Stimulated activated CD4-positive, alpha-beta T cell treated with anti-CD3 and anti-CD28 coated beads, Interleukin-12 subunit alpha, Interleukin-12 subunit beta, amount 100 ng/mL, for 24 hours (primary cell): ENCODE data around the gene PRDM15.

Experiments
- DNase-seq, 2 experiments: peaks; one replicate each; pipeline ENCODE4 v3.0.0-alpha.2; 2020; ENCODE audit warnings: low read depth in 2 of 2

Gene PRDM15

DNA sequence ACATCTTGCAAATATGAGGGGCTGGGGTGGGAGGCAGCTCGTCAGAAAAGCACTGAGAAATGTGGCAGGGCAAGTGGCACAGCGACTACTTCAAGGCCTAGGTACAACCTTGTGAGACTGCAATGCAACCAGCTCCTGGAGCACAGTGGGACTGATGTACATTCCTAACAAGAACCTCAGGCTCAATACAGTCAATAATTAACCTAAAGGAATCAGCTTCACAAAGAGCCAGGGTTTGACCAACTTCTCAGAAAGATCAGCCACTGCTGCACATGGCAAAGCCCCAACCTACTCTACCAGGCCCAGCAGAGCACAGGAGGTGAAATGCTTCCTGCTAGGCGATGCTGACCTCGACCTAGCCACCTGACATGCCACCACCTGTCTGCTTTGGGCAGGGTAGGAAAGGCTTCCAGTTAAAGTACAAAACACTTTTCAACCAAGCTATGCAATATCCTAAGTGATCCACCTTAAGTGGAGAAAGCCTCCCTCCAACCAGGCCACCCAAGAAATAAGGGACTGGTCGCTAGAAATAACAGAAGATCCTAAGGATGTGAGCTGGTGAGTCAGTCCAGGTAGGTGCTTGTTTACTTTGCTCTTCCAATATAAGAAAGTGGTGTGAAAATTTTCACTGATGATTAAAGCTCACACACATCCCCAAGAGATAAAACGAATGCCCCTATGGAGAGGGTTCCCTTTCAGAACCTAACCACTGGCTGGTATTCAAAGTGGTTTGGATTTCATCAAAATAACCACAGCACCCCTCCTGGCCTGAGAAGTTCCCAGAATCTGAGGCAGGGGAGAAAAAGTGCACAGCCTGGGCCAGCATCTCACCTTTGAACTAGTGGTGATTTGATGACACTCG, 114.4 kb downstream of the PRDM15 start:
- DNase-seq: no peak

DNA sequence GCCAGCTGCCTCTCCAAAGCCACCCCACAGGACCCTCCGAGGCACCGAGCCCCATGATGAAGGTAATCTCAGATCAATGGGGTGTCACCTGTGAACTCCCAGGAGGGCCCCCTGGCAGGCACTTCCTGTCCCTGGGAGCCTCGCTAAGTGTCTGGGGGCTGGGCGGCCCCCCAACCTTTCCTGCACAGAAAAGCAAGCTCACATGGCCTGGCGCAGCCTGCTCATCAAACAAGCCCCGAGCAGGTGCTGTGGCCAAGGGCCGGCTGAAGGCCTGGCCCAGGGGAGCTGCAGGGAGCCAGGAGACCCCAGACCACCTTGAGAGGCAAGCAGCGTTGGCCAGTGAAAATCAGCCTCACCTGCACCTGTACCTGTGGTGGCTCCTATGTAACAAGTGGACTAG, 115.1 kb downstream of the PRDM15 start:
- DNase-seq: no peak

DNA sequence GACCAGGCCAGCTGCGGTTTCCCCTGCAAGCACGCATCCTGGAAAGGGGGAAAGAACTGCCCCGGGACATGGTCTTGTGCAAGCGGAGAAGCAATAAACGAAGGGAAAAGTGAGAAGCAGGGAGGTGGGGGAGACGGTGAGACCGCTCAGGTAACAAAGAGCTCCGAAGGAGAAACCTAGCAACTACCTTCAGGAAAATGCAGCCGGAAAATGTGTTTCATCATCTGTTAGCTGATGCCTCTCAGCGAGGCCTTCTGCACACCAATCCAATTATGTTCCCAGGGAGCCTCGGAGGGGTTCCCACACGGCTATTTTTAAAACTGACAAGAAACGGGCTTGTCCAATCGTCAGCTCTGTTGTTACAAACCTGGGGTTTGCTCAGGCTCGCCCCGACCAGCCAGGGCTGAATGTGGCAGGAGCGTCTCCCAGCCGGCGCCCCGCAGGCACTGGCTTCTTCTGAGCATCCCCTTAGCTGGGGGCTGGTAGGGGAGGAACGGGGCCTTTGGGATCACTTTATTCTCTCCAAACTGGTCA, 115.7 kb downstream of the PRDM15 start:
- DNase-seq: no peak

DNA sequence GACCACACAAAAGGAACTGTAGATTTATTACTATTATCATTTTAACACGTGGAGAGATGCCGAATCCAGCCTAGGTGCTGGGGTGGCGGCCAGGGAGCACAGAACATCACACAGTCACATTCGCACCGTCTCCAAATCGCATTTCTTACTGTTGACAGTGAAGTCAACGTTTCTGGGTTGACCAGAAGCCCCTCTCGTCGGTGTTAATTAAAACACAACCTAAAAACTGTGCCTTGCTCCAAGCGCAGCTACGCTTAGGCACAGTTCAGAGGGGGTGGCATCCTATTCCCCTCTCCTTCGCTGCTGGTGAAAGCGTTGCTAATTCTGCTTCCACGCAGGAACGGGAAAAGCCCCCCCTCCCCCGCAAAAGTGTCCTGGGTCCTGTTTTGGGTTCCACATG, 116.4 kb downstream of the PRDM15 start:
- no peak for DNase-seq

DNA sequence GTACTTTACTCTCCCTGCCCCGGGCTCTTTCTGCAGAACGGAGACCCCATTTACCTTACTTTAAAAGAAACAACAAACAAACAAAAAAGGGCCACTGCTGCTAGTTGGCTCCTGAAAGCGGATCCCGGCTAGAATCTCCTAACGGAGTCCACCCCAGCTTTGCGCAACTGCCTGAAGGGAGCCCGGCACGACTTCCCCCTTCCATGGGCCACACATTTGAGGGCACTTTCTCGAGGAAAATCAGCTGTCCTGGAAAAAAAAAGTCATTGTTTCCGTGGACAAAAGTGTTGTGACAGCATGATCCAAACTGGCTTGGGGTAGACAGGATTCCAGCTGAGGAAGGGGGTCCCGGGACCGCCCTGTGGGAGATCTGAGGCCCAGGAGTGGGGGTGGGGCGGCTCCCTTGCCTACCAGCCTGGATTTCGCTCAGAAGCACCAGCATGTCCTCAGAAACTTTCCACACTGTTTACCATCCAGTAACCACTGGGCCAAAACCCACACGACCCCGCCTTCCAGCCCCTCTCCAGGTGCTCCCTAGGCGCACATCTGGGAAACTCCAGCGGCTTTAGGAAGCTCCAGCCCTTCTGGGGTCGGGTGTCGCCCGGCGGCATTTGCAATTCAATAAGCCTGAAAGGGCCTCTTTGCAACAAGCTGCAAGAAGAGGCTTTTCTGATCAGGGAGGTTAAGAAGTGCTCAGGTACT, 117.1 kb downstream of the PRDM15 start:
- no peak for DNase-seq

DNA sequence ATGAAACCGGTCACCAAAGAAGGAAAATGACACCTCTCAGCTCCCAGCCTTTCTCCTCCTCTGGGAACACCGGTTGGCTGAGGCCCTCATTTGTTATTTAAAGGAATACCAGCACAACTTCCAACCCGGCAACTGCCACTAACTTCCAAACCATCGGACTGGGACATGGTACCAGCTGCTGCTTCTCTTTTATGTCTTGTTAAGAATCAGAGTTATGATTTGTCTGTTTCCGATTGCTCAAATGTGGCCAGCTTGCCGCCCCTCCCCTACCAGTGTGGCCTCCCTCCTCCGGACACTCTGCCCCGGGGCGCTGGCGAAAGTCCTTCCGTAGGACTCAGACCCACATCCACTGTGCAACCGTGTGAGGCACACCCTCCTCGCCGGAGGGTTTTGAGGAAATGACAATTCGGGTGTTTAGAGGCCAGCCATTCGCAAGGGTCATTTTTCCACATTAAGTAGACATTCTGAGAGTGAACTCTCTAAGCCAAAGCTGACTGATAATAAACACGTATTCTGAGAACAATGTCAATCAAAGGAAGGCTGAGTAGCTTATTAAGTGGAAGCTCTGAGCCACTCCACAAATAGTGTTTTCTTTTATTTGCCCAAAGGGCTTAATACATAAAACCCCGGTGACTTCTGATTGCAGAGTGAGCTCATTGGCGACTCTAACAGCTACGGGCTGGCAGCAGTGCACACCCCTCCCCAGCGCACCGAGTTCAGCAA, 117.8 kb downstream of the PRDM15 start:
- DNase-seq: no peak

DNA sequence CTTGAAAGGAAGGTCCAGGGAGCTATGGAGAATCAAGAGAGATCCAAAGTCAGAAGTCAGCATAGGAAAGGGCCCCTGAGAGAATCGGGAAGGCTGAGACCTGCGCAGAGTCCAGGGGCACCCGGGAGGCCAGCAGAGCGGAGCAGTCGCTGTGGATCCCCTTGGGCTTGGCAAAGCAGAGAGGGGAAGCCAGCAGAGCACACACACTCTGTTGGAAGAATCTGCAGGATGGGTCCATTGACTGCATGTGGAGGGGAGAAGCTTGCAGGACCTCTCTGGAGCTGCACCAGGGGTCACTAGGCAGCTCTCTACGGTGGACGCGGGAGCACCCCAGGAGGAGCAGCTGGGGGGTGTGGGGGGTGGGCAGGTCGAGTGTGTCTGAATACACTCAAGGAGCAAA, 118.7 kb downstream of the PRDM15 start:
- no peak for DNase-seq

DNA sequence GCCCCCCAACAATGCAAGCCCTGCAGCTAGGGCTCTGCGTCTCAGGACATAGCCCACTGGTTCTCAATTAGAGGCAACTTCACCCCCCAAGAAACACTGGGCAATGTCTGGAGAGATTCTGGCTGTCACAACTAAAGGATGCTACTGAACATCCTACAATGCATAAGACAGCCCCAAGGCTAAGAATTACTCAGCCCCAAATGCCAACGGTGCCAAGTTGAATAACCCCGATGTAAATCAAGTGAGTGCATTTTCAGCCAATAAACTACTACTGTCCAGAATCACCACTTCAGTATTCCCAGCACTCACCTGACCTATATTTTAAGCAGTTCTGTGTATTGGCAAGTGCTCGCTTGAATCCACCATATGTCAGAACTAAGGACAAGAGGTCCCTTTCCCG, 119.2 kb downstream of the PRDM15 start:
- DNase-seq: no peak

DNA sequence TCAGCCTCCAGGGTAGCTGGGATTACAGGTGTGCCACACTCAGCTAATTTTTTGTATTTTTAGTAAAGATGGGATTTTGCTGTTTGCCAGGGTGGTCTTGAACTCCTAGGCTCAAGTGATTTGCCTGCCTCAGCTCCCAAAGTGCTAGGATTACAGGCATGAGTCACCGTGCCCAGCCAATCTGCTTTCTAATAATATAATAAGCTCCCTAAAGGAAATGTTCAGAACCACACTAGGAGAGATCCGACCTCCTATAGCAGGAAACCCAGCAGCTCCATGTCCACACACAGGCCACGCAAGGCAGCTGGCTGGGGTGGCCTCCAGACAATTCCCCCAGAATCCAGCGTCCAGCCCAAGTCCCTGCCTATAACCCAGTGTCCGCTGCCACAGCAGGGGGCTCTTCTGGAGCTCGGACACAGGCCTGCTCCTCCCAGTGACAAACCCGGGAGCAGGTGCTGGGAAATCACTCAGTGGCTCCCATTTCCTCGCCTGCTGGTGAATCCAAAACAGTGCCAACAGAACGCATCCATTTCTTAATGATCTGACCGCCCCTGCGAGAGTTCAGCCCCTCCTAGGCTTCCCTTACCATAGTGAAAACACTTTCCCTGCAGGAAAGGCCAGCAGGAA, 119.8 kb downstream of the PRDM15 start:
- DNase-seq: no peak

DNA sequence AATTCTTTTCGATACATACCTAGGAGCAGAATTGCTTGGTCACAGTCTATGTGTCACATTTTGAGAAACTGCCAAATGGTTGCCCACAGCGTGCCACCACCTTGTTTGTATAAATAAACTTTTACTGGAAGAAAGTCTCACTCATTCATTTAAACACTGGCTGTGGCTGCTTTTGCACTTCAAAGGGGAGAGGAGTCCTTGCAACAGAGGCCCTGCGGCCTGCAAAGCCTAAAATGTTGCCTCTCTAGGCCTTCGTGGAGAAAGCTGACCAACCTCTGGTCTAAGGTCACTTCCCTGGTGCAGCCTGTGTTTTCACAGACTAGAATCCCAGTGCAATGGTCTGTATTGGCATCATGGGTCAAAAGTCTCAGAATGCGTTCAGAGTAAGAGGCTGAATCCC, 120.6 kb downstream of the PRDM15 start:
- DNase-seq: no peak

DNA sequence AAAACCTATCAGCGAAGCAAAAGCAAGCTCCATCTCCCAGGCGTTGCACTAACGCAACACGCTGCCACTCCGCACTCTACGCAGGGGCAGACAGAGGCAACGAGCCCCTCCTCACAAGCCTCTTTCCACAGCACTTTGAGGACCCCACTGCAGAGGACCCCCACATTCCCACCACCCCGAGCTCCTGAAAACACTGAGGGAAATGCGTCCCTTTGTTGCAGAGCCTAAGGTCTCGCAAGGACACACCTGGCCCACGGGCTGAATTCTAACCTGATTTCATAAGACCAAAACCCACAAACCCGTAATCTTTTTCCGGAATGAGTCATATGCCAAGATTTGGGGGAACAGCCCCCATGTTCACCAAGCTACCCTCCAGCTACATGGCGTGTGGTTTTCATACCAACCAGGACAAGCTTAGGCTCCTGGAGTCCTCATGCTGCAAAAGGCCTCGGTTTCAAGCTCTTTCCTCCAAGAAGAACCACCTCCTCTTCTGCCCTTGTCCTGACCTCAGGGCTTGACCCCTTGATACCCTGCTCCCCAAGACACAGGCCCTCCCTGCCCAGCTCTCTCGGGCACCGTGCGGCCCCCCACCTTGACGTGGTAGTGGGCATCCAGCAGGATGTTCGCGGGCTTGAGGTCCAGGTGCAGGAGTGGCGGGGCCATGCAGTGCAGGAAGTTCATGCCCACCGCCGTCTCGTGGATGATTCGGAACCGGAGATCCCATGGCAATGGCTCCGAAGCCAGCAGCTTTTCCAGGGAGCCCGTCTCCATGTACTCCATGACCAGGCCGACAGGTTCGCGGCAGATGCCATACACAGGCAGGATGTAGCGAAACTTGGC, 123.0 kb downstream of the PRDM15 start:
- no peak for DNase-seq

DNA sequence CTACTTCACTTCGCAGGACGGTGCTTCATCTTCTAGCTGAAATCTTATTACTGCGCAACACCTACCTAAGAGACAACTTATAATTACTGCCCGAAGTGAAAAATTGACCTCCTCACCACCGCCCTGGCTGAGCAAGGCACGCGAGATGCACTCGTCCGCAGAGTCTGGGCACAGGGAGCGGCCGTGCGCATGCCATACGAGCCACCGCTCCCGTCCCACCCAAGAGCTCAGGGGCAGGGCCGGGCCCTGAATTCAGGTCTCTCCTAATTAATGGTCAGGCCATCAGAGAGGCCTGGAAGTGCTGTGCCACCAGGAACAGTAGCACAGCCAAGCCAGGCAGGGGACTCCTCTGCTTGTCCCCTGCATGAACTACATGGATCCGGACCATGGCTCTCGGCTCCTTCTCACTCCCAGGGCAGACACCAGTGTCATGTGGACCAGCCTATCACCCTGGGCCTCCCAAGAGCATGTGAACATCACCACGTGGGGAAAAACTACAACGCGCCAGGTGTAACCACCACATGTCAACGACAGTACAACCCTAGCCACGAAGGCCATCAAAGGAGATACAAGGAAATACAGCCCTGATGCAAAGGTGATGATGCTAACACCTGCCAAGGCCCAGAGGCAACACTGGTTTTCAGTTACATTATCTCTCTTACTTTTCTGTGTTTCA, 123.7 kb downstream of the PRDM15 start:
- DNase-seq: no peak

DNA sequence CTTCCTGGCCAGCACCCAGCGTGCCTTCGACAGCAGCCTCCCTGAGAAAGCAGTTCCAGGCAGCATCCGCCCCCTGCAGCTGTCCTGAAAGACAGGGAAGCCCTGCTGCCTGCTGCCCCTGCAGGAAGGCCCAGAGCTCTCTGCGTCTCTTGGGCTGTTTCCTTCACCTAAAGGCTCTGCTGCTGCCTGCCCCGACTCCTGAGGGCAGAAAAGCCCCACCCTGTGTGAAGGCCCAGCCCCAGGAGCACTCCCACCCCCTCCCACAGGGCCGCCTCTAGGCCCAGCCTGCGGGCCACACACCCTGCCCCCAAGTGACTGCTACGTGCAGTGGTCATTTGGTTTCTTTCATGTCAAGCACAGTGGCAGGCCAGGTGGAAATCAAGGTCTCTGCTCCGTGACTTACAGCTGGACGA, 124.7 kb downstream of the PRDM15 start:
- DNase-seq: no peak

DNA sequence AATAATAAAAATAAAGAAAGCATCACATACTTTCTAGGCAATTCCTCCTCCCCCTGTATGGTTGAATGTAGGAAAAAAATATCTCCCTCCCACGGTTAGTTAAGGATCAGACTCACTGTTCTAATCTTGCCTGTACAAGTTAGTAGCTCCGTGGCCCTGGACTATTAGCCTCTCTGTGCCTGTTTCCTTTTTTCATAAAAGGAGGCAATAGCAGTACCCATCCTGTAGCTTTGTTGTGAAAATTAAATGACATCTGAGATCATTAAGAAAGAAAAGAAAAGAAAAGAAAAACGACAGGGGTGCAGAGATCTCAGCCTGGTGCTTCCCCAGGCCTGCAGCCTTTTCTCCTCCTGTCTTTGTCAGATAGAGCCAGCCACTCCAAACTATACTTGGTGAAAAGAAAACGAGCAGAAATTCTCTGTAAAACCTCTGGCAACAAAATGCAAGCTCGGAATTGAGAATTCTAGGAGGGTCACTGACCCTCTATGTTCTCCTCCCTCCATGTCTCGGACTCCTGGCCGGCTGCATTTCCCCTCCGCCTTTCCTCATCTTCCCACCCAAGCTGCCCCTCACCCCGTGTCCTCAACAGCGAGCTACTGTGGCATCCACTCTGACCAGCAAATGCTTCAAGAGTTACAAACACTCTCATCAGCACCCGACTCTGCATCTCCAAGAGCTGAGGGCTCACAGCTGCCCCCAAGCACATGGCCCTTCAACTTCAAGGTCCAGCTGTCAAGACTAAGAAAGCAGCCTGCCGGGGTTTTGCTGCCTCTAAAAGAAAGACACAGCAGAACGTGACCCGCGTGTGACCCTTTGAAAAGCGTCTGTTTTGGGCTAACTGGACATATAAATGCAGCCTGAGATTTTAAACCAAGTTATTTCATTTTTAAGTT, 125.9 kb downstream of the PRDM15 start:
- DNase-seq: no peak

DNA sequence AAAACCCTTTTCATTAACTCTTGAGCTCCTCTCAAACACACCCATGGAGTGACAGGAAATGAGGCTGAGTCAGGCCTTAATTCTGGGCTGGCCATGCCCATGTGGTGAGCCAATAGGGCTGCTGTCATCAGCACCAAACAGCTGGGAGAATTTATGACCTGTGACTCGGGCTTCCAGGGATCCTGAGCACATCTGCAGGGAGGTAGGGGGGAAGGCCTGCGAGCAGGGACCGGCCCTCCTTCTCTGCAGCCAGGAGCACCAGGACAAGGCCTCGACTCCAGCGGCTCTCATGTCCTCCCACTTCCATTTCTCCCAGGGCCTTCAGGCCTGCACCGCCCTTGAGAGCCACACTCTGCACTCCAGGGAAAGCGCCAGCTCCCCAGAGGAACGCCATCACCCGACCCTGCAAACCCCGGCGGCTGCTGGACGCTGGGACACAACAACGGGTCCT, 126.9 kb downstream of the PRDM15 start:
- no peak for DNase-seq

DNA sequence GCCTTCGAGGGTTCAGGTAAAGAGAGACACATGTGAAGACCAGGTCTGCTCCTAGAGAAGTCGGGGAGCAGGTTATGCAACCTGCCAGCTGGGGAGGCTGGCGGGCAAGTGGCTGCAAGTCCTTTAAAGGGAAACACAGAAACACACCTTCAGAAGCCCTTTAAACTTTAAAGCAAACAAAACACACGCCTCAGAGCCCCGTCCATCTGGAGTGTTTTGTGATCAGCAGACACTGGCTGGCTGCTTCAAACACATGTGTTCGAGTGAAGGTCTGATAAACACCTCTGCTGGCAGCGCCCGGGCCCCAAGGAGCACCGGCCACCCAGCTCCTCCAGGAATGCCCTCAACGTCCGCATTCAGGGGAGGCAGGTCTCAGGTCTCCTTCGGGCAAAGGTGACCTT, 127.5 kb downstream of the PRDM15 start:
- no peak for DNase-seq

DNA sequence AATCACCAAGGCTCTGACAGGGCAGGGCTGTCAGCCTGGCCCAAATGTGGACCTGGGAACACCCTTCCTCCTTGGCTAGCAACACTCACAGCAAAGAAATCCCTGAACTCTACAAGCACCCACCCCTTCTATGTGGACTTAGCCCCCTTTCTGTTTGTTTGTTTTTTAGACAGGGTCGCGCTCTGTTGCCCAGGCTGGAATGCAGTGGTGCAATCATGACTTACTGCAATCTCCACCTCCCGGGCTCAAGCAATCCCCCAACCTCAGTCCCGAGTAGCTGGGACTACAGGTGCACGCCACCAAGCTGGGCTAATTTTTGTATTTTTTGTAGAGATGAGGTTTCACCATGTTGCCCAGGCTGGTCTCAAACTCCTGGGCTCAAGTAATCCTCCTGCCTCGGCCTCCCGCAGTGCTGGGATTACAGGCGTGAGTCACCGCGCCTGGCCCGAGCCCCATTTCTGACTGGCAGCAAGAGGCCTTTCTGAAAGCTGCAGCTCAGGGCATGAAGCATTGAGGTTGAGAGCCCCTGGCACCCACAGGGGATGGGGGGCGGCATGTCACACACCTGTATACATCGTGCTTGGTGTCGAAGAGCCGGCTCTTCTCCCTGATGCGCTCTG, 128.5 kb downstream of the PRDM15 start:
- no peak for DNase-seq

DNA sequence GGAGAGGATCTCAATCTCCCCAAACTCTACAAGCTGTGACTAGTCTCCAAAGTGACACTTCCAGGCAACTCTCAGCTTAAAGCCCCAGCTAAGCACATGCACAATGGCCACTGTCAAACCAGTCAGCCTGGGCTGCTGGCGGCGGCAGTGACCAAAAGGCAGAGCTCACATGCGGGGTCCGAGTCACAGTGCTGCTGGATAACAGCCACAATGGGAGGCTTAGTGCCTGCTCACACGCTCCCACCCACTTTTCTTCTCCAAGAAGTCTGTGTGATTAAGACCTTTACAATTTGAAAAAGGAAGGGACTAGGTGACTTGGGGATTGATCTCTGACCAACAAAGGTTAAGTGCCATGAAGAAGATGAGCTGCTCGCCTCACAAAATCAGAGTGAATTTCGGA, 129.1 kb downstream of the PRDM15 start:
- no peak for DNase-seq

DNA sequence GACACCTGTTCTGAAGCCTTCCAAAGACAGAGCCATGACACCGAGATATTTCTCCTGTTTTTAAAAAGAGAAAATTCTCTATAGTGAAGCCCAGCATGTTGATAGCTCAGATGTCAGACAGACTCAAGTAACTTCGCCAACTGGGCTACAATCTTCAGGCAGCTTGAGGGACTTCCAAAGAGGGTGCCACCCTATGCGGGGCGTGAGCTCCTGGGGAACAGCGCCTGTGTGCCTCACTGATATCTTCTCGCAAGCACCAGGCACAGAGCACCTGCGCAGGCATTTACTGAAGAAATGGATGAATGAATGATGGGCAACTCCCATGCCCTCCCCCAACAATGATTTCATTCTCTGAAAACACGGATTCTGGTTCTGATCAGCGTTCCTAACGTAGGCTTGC, 129.9 kb downstream of the PRDM15 start:
- no peak for DNase-seq
